Hepatocyte (in vitro differentiated cells): ENCODE results near the gene PLOD1. TPM values are rescaled to one million over a fixed set of nuclear protein-coding genes. Genes with fewer than 3 reads are reported as not detected.

Experiments
- DNase-seq: peaks from one replicate; pipeline ENCODE4 v3.0.0-alpha.2; 2016; ENCODE audit warnings: low spot score
- H2AFZ ChIP-seq: fragments of 200-600 bp; sonication (generic); 2 replicates; pipeline ENCODE4 v1.6.0; 2016; ENCODE audit warnings: antibody characterized with exemption, mild to moderate bottlenecking
- H3K27ac ChIP-seq: fragments of 200-600 bp; sonication (generic); 2 replicates; pipeline ENCODE4 v1.5.1; 2016; ENCODE audit warnings: mild to moderate bottlenecking
- H3K27me3 ChIP-seq: fragments of 200-600 bp; sonication (generic); 2 replicates; pipeline ENCODE4 v1.6.1; 2016
- H3K36me3 ChIP-seq: fragments of 200-600 bp; sonication (generic); replicated peaks from 2 replicates; pipeline ENCODE4 v1.5.1; 2016; ENCODE audit warnings: low read depth; ENCODE audit not compliant: insufficient read depth
- H3K4me1 ChIP-seq: fragments of 200-600 bp; sonication (generic); 2 replicates; pipeline ENCODE4 v1.5.1; 2016; ENCODE audit warnings: mild to moderate bottlenecking, moderate library complexity; ENCODE audit not compliant: insufficient read depth
- H3K4me2 ChIP-seq: fragments of 200-600 bp; sonication (generic); 2 replicates; pipeline ENCODE4 v1.6.0; 2016
- H3K4me3 ChIP-seq: fragments of 200-600 bp; sonication (generic); 2 replicates; pipeline ENCODE4 v1.5.1; 2016; ENCODE audit warnings: mild to moderate bottlenecking
- H3K79me2 ChIP-seq: fragments of 200-600 bp; sonication (generic); 2 replicates; pipeline ENCODE4 v1.6.0; 2017; ENCODE audit warnings: mild to moderate bottlenecking
- H3K9me2 ChIP-seq: fragments of 200-600 bp; sonication (generic); replicated peaks from 2 replicates; pipeline ENCODE4 v1.6.0; 2017; ENCODE audit warnings: mild to moderate bottlenecking; ENCODE audit not compliant: insufficient read depth
- H3K9me3 ChIP-seq: fragments of 200-600 bp; sonication (generic); 2 replicates; pipeline ENCODE4 v1.5.1; 2016; ENCODE audit warnings: low read depth, mild to moderate bottlenecking
- H4K20me1 ChIP-seq: fragments of 200-600 bp; sonication (generic); 2 replicates; pipeline ENCODE4 v1.6.0; 2016; ENCODE audit warnings: mild to moderate bottlenecking; ENCODE audit not compliant: insufficient read depth, poor library complexity, severe bottlenecking
- EZH2 ChIP-seq: fragments of 200-600 bp; sonication (generic); IDR thresholded peaks from 2 replicates; pipeline ENCODE4 v1.6.1; 2016; ENCODE audit warnings: antibody characterized with exemption, mild to moderate bottlenecking, borderline replicate concordance
- EZH2phosphoT487 ChIP-seq: fragments of 200-600 bp; sonication (generic); IDR thresholded peaks from one replicate; pipeline ENCODE4 v1.6.1; 2018; ENCODE audit warnings: antibody characterized with exemption, mild to moderate bottlenecking, low read depth, moderate library complexity; ENCODE audit not compliant: unreplicated experiment, severe bottlenecking
- whole genome bisulfite sequencing: methylation state at CpG from one replicate; pipeline ENCODE4 v1.1.6; 2016; ENCODE audit warnings: low lambda C conversion rate; ENCODE audit errors: missing lambda C conversion rate; 5-methylcytosine and 5-hydroxymethylcytosine counted together
- polyA plus RNA-seq: library from polyadenylated mRNA; unstranded; fragments of >200 nt; fragmentation: Nextera tagmentation; extraction: Ambion mirVana; gene quantifications from 2 replicates; pipeline ENCODE4 v1.2.1, GENCODE V29; 2016
- total RNA-seq: library from RNA; depleted of rRNA; stranded (reverse); fragments of >200 nt; gene quantifications from 2 replicates; pipeline ENCODE4 v1.2.3, GENCODE V29; 2014
- TF ChIP-seq, protein P1 (sequence below): fragments of 200-600 bp; sonication (generic); IDR thresholded peaks from 2 replicates; pipeline ENCODE4 v1.5.1; 2016; ENCODE audit warnings: antibody characterized with exemption, mild to moderate bottlenecking; ENCODE audit not compliant: poor library complexity

Gene PLOD1
- total and polyA plus RNA-seq, 2 experiments from 2014 or later, result 184 to 200 TPM

DNA sequence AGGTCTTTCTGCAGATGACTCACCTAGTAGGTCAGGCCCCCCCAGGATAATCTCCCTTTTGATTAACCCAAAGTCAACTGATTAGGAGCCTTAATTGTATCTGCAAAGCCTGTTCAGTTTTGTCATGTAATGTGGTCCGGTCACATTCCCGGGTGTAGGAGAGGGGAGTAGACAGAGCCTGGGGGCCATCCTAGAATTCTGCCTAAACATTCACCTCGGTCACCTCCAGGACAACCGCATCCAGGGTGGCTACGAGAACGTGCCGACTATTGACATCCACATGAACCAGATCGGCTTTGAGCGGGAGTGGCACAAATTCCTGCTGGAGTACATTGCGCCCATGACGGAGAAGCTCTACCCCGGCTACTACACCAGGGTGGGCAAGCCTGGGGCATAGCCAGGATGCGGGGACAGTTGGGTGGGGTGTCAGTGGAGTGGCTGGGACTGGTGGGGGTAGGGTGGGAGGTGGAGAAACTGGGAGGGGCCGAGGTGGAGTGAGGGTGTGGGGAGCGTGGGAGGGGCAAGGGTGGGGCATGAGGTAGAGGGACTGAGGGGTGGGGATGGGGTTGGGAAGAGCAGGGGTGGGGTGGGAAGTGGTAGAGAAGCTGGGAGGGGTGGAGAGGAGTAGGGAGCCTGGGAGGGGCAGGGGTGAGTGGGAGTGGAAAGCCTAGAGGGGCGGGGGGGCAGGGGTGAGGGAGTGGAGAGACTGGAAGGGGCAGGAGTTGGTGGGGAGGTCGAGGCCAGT is 36.1 kb downstream of the PLOD1 start:
- no peak overlapping the region for H3K27ac ChIP-seq
- WGBS, result 95% methylated on average over 13 of the region's 17 CpGs
- H3K9me3 ChIP-seq, result no peaks in the 10 kb centered on the region
- H3K9me2 ChIP-seq, result no peaks in the 10 kb centered on the region
- no peak for TF ChIP-seq EZH2
- TF ChIP-seq, protein P1, sequence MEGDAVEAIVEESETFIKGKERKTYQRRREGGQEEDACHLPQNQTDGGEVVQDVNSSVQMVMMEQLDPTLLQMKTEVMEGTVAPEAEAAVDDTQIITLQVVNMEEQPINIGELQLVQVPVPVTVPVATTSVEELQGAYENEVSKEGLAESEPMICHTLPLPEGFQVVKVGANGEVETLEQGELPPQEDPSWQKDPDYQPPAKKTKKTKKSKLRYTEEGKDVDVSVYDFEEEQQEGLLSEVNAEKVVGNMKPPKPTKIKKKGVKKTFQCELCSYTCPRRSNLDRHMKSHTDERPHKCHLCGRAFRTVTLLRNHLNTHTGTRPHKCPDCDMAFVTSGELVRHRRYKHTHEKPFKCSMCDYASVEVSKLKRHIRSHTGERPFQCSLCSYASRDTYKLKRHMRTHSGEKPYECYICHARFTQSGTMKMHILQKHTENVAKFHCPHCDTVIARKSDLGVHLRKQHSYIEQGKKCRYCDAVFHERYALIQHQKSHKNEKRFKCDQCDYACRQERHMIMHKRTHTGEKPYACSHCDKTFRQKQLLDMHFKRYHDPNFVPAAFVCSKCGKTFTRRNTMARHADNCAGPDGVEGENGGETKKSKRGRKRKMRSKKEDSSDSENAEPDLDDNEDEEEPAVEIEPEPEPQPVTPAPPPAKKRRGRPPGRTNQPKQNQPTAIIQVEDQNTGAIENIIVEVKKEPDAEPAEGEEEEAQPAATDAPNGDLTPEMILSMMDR, result no peak
- TF ChIP-seq EZH2phosphoT487, result no peak
- no peaks in the 10 kb centered on the region for H4K20me1 ChIP-seq
- no peaks in the 10 kb centered on the region for H3K79me2 ChIP-seq
- H3K4me3 ChIP-seq, result no peak overlapping the region
- no peak for DNase-seq
- no peaks in the 10 kb centered on the region for H3K36me3 ChIP-seq
- no peak overlapping the region for H2AFZ ChIP-seq
- H3K27me3 ChIP-seq, result no peaks in the 10 kb centered on the region
- no peaks in the 10 kb centered on the region for H3K4me1 ChIP-seq
- H3K4me2 ChIP-seq, result no peak overlapping the region

DNA sequence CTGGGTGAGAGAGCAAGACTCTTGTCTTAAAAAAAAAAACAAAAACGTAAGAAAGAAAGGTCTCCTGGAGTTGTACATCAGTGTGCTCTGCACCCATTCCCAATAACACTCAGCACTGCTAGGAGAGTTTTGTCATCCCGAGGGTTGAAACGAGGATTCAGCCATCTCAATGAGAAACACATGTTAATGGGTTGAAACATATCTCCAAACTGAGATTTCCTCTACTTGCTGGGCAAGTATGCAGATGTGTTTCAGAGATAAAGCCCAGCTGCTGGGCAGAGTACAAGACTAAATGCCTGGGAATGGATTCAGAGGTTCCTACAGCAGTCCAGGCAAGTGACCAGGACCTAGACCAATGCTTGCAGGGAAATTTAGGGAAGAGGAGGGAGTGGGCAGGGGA is 43.1 kb downstream of the PLOD1 start:
- H3K79me2 ChIP-seq, result peaks cover 21% of the 10 kb centered on the region
- H3K9me3 ChIP-seq, result no peaks in the 10 kb centered on the region
- H3K4me2 ChIP-seq, result no peak overlapping the region
- no peak for DNase-seq
- H2AFZ ChIP-seq, result no peak overlapping the region
- peaks cover 22% of the 10 kb centered on the region for H3K4me1 ChIP-seq
- no peak overlapping the region for H3K4me3 ChIP-seq
- H3K27ac ChIP-seq, result no peak overlapping the region
- 53% methylated on average over 3 of the region's 3 CpGs for whole genome bisulfite sequencing
- no peaks in the 10 kb centered on the region for H3K27me3 ChIP-seq
- no peaks in the 10 kb centered on the region for H3K36me3 ChIP-seq
- TF ChIP-seq EZH2phosphoT487, result no peak
- no peak for TF ChIP-seq EZH2
- H3K9me2 ChIP-seq, result no peaks in the 10 kb centered on the region
- no peaks in the 10 kb centered on the region for H4K20me1 ChIP-seq

DNA sequence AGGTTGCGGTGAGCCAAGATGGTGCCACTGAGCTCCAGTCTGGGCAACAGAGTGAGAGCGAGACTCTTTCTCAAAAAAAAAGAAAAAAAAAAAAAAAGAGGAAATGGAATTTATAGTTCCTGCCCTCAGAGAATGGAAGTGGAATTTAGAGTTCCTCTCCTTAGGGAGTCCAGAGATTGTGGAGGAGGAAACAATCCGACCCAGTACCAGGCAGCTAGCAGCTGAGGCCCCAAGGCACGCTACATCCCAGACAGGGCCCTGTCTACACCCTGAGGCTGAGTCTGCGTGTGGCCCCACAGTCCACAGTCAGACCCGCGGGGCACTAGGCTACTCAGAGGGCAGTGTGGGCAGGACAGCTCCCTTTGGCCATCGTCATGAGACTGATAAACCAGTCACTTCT is 43.8 kb downstream of the PLOD1 start:
- no peaks in the 10 kb centered on the region for H3K36me3 ChIP-seq
- TF ChIP-seq EZH2, result no peak
- TF ChIP-seq, protein P1, result no peak
- DNase-seq, result no peak
- no peaks in the 10 kb centered on the region for H4K20me1 ChIP-seq
- H3K27me3 ChIP-seq, result no peaks in the 10 kb centered on the region
- H3K4me3 ChIP-seq, result no peak overlapping the region
- no peak overlapping the region for H2AFZ ChIP-seq
- peaks cover 24% of the 10 kb centered on the region for H3K4me1 ChIP-seq
- no peak overlapping the region for H3K27ac ChIP-seq
- peaks cover 28% of the 10 kb centered on the region for H3K79me2 ChIP-seq
- WGBS, result 90% methylated on average over 8 of the region's 8 CpGs
- no peak overlapping the region for H3K4me2 ChIP-seq
- H3K9me2 ChIP-seq, result no peaks in the 10 kb centered on the region
- no peaks in the 10 kb centered on the region for H3K9me3 ChIP-seq

DNA sequence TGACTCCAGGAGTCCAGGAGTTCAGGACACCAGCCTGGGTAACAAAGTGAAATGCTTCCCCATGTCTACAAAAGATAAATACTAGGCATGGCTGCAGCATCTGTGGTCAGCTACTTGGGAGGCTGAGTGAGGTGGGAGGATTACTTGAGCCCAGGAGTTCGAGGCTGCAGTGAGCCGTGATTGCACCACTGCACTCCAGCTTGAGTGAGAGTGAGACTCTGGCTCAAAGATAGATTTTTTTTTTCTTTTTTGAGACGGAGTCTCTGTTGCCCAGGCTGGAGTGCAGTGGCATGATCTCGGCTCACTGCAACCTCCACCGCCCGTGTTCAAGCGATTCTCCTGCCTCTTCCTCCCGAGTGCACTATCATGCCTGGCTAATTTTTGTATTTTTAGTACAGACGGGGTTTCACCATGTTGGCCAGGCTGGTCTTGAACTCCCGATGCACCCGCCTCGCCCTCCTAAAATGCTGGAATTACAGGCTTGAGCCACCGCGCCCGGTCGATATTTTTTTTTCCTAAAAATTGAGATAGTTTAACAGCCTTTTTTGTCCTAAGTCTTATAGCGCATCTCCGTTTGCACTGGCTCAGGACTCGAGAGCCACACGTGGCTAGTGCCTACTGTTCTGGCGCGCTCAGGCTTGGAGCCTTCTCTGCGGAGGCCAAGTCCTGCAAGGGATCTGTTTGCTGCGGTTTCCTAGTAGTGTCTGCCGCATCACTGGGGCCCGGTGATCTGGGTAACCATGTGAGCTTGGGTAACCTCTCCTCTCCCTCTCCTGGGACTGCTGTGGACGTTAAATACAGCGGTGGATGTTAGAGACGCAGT is 44.7 kb downstream of the PLOD1 start:
- H3K4me1 ChIP-seq, result peaks cover 30% of the 10 kb centered on the region
- no peak for TF ChIP-seq EZH2phosphoT487
- TF ChIP-seq EZH2, result no peak
- TF ChIP-seq, protein P1, result no peak
- no peaks in the 10 kb centered on the region for H3K27me3 ChIP-seq
- 58% methylated on average over 29 of the region's 29 CpGs for WGBS
- H3K4me3 ChIP-seq, result no peak overlapping the region
- H2AFZ ChIP-seq, result peak overlapping the region; percentile 4
- no peaks in the 10 kb centered on the region for H3K9me3 ChIP-seq
- no peaks in the 10 kb centered on the region for H3K9me2 ChIP-seq
- no peaks in the 10 kb centered on the region for H3K36me3 ChIP-seq
- peak overlapping the region; percentile 93 for H3K27ac ChIP-seq
- H3K4me2 ChIP-seq, result peak overlapping the region; percentile 69
- H3K79me2 ChIP-seq, result peaks cover 33% of the 10 kb centered on the region
- no peaks in the 10 kb centered on the region for H4K20me1 ChIP-seq
- no peak for DNase-seq
